CD4-positive, alpha-beta T cell treated with Interleukin-2 at 100 ng/mL for 4 hours (primary cell): Measurements from ENCODE around the gene XBP1.
"Not testable (repeated sequence)": the region's sequence is repeated elsewhere in the genome, so short reads cannot be mapped to it uniquely, and the experiment has no call there.

Experiments used
- DNase-seq: peaks from one replicate; pipeline ENCODE4 v3.0.0-alpha.2; 2020; ENCODE audit warnings: low spot score

XBP1 gene

DNA sequence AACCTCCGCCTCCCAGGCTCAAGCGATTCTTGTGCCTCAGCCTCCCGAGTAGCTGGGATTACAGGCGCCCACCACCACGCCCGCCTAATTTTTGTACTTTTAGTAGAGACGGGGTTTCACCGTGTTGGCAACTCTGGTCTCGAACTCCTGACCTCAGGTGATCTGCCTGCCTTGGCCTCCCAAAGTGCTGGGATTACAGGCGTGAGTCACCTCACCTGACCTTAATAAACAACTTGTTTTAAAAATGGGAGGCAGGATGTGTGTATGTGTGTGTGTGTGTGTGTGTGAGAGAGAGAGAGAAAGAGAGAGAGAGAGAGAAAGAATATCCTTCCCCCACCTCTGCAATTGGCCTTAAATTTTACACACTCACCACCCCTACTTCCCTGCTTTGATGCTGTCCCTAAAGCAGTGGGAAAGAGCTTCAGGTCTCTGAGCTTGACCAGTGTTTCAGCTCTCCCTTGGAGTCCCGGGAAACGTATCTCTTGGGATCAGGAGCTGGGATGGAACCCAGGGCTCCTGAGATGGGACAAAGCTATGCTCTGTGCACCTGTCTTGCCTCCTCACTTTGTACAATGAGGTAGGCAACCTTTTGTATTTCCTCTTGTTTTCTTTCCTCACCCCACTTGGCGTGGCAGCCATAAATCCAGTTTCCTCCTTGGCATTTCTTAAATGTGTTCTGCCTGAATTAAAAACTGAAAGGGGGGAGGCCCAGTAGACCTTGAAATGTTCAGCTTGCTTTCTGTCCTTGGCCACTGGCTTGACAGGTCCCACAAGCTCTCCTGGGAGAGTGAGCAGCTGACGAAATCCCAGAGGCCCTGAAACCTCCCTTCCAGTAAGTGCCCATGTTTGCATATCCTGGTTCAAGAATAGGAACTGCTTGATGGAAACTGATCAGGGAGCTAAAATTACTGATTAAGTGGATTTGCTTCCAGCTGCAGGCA, 17.8 kb upstream of the XBP1 start:
- DNase-seq = peak; percentile 25

DNA sequence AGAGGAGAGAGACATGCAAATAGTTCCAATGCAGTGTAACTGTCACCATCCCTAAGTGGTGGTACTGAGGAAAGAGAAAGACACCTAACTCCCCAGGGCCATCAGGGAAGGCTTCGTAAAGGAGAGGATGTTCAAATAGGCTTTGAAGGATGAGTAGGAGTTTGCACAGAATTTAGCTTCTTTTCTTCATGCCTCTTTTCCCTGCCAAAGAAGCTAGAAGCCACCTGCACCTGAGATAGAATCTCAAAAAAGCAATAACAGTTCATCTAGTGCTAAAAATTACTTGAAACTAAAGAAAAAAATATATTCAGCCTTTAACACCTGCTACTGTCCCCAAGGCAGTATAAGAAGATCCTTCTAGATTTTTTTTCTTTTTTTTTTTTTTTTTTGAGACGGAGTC, 16.7 kb upstream of the XBP1 start:
- DNase-seq = no peak

DNA sequence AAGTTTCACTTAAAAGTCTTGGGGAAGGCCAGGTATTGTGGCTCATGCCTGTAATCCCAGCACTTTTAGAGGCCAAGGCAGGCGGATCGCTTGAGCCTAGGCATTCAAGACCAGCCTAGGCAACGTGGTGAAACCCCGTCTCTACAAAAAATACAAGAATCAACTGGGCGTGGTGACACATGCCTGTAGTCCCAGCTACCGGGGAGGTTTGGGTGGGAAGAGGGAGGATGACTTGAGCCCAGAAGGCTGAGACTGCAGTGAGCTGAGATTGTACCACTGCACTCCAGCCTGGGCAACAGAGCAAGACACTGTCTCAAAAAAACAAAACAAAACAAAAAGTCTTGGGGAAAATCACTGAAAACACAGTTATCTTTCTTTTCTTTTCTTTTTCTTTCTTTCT, 15.4 kb upstream of the XBP1 start:
- no peak for DNase-seq

DNA sequence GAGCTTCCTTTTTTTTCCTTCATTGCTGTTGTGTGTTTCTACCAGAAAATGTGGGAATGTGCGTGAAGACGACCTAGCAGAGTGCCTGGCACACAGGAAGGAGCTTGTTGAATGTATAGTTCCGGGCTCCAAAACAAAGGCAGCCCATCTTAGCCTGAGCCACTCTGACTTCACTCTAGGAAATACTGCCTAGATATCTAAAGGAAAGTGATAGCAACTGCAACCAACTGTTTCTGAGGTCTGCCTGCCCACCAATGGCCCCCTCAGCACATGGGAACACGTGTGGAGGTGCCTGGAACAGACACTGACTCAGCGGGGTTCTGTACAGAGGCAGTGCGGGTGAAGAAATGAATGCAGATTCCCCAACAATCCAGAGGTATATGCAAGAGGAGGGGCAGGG, 14.7 kb upstream of the XBP1 start:
- no peak for DNase-seq

DNA sequence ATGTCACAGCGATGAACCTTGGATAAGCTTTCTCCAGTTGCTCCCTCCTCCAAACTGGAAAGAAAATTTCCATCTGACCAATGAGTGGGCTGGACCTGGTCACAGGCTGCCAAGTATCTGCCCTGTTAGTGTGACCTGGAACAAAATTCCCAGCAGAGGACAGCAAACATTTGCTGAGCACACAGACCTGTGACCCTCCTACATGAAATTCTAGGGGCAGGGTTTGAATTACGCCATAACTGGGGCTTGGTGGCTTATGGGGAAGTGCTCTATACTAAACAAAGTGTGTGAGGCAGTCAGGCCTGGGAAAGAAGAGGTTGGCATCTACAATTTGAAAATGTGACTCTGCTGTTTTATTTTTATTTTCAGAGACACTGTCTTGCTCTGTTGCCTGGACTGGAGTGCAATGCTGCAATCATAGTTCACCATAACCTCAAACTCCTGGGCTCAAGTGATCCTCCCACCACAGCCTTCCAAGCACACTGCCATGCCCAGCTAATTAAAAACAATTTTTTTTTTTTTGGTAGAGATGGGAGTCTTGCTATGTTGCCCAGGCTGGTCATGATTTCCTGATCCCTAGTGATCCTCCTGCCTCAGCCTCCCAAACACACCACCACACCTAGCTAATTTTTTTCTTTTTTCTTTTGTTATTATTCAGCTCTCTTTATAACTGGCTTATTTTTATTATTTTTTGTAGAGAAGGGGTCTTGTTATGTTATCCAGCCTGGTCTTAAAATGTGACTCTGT, 13.6 kb upstream of the XBP1 start:
- no peak for DNase-seq

DNA sequence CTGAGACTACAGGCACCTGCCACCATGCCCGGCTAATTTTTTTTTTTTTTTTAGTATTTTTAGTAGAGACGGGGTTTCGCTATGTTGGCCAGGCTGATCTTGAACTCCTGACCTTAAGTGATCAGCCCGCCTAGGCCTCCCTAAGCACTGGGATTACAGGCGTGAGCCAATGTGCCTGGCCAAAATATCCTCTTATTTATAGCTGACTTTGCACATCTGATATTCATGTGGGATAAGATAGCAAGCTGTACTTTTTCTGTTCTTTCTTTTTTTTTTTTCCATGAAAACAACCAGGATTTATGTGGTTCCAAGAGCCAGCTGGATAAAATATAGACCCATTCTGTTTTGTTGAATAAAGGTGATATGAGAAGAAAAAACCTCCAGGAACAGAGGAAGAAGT, 12.1 kb upstream of the XBP1 start:
- no peak for DNase-seq

DNA sequence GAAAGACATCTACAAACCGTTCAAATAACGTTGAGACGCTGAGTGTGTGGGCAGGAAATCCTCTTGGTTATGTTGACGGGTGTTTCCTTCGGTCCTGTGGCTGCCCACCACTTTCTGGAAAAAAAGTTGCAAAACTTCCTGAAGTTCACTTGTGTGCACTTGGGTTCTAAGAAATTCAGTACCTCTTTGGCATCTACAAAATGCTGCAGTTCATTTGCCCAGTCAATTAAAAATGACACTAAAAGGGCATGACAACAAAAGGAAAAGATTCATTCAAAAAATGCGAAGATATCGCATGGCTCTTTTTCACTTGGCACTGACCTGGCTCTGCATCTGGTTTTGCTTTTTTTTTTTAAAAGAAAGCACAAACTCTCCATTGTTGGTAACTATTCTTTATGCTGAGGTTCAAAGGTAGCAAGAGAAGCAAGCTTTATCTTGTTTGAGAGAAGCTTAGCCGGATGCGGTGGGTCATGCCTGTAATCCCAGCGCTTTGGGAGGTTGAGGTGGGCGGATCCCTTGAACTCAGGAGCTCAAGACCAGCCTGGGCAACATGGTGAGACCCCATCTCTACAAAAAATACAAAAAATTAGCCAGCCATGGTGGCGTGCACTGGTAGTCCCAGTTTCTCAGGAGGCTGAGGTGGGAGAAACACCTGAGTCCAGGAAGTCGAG, 10.6 kb upstream of the XBP1 start:
- DNase-seq = peak; percentile 78

DNA sequence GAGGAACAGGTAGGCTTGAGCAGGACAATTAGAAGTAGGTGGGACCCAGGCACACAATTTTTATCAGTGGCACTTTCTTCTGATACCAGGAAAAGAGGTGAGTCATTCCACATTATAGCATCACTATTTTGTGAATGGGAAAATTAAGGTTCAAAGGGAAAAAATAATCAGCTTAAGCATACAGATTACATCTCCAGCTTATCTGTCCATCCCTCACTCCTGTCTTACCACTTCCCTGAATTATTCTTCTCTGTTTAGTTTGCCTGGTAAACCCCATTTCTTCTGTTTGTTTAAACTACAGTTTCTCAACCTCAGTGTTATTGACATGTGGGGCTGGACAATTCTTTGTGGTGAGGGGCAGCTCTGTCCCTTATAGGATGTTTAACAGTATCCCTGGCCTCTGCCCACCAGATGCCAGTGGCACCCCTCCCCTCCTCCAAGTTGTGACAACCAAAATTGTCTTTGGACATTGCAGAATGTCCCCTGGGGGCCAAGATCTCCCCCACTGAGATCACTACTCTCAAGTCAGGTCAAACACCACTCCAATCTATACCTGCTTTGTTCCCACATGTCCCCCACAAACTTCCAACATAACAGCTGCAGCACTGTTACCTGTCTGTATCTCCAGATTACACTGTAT, 8.5 kb upstream of the XBP1 start:
- DNase-seq = no peak

DNA sequence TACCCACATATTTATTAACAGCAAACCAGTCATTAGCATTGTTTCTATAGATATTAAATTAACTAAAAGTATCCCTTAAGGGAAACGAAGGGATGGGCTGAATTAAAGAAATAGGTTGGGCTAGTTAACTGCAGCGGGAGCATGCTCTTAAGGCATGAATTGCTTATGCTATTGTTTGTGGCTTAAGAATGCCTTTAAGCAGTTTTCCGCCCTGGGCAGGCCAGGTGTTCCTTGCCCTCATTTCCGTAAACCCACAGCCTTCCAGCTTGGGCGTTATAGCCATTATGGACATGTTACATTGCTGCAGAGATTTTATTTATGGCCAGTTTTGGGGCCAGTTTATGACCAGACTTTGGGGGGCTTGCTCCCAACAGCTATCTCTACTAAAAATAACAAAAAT, 5.1 kb upstream of the XBP1 start:
- DNase-seq = not testable (repeated sequence)

DNA sequence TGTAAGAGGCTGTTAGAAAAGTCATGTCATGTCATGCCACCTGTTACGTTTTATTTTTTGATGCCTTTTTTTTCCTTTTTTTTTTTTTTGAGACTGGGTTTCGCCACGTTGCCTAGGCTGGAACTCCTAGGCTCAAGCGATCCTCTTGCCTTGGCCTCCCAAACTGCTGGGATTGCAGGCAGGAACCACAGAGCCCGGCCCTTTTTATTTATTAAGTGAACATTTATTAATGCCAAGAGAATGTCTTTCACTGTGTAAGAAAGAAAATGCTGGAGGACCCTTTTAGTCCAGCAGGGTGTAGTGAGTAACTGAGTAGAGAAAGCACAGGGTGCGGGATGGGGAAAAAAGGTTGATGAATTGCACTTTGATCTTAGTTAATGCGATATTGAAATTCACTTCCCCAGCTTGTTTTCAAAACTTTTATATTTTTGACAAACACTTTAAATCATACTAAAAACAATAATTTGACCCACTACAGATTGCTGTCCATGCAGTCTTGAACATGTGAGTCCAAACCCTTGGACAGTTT, 2.3 kb upstream of the XBP1 start:
- no peak for DNase-seq

DNA sequence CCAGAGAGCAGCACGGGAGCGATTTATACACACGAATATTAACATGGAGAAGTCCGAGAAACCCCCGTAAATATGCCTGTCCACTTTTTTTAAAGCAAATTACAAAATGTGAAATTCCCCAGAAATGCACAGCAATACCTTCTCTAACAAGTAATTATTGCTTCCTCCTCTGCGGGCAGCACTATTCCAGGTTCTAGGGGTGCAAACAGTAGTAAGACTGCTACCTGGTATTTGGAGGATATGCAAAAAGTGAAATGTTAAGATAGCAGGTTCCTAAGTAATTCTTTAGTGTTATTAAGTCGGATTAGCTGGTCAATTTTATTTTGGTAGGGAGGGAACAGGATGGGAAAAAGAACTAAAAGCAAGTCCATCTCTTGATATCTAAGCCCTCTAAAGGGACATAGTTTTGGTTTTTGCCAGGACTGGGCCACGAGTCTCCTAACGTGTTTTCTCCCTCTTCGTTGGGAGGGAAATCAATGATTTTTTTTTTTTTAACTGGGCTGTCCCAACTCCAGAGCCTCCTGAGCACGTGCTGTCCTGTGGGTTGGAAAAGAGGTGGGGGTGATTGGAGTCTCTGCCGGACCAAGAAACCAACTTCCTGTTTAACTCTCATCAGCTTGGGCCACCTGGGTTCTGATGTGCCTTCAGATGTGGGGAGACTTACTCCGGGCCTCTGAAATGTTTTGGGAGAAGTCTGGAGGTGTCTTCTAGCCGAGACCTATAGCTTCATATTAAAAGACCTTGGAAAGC, 1.7 kb upstream of the XBP1 start:
- no peak for DNase-seq

DNA sequence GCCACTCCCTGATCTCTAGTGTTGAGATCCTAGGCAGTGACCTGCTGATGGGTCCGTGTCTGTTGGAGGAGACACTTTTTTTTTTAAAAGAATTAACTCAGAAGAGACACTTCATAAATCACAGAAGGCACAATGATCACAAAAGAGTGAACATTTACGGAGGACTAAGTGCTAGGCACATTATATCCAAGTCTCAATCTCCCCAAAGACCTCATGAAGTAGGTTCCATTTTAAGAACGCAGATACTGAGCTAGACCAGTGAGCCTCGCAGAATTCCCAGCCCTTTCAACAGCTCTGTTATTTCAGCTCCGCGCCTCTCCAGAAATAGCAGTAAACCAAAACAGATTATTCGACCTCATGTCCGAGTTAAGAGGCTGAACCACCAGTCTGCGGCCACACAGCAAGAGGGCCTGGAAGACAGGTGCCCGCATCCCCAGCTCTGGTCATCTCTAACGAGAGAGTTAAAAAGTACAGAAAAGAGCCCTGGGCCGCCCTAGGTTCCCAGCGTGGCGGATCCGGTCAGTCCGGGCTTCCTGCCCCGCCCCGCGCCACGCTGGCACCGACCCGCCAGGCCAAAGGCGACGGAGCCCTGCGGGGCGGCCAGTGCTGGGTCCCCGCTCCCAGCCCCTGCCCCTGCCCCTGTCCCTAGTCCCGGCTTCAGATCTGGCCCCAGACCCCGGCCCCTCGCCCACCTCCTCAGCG, 612 bp downstream of the XBP1 start:
- peak; percentile 14 for DNase-seq

DNA sequence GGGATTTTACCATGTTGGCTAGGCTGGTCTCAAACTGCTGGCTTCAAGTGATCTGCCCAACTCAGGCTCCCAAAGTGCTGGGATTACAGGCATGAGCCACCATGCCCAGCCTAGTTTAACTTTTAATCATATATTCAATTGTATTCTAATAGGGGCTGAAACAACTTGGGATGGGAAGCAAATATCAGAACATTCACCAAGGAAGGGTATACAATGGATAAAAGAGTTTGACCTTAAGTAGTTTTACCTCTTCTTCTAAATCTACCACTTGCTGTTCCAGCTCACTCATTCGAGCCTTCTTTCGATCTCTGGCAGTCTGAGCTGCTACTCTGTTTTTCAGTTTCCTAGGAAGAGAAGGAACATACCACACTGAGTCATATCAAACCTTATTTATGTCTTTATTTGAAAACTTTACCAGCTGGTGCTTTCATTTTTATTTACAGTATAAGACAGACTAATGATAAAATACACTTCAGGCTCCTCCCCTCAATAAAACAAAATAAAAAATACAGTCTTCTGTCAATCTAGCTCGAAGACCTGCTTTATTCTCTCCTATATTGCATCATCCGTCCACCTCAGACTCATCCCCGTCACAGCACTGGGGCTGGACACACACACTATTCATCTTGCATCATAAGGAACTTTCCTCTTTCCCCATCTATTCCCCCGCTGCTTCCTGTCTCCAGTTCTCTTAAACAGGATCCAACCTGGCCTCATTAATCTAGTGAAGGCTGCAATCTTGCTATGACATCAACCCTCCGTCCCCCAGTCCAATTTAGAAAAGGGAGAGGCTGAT, 1.4 kb downstream of the XBP1 start:
- DNase-seq = peak; percentile 55

DNA sequence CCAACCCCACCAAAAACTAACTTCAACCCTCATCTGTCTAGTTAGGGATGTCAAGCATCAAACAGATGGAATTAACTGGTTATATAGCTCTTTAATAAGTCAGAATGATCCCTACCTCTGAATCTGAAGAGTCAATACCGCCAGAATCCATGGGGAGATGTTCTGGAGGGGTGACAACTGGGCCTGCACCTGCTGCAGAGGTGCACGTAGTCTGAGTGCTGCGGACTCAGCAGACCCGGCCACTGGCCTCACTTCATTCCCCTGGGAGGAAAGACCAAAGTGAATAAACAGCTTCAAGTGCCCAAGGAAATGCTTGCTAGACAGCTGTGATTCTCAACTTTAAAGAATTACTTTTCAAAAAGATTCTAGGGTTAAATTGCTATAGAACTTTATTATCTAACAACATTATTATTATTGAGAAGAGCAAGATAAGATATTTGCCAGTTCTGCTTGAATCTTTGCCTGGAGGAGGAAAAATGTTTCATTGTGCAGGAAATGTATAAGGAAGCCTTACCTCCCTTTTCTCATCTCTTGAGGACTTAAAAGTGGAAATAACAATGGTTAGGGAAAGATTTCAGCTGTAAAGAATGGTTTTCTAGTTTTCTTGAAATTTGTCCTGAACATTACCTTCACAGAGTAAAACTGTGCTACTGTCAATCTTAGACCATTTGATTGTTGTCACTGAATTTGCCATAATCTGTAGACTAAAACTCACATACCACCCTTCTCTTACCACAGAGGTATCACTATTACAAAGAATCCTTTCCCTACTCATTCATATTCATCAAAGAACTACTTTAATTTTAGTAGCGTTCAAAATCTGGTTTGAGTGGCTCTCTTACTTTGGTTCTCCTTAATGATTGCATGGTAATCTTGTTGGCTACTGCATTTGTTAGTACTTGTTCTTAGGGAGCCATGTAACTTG, 4.2 kb downstream of the XBP1 start:
- DNase-seq = no peak

DNA sequence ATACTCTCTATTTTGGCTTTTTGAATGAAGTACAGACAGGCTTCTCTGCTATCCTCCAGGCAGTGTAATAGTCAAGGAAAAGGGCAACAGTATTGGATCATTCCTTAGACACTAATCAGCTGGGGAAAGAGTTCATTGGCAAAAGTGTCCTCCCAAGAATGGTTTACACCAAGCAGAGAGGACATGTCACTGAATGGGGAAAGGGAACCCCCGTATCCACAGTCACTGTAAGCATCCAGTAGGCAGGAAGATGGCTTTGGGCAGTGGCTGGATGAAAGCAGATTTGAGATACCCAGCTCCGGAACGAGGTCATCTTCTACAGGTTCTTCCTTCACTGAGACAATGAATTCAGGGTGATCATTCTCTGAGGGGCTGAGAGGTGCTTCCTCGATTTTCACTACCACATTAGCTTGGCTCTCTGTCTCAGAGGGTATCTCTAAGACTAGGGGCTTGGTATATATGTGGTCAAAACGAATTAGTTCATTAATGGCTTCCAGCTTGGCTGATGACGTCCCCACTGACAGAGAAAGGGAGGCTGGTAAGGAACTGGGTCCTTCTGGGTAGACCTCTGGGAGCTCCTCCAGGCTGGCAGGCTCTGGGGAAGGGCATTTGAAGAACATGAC, 5.2 kb downstream of the XBP1 start:
- DNase-seq = no peak

DNA sequence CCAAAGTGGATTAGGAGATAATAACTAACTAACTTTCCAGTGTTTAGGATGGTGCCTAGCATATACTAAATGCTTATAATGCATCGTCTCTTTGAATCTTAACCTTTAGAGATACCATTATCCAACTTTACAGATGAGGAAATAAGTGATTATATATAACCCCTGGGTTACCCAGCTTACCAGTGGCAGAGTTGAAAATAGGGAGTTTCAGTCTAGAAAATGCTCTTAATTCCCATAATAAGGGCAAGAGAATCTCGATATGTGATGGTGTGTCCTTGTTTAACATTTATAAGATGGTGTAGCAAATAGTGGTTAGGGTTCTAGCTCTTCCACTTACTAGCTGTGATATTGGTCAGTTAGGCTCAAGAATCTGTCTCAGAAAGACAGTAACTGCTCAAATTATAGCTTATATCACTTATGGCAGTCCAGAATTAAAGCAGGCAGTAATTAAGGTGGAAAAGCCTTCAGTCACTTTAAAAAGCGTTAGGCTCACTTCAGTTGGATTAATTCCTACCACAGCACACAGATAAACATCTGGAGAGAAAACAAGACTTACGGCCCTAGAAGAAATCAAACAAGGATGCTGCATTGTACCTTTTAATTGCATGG, 6.3 kb downstream of the XBP1 start:
- DNase-seq = no peak

DNA sequence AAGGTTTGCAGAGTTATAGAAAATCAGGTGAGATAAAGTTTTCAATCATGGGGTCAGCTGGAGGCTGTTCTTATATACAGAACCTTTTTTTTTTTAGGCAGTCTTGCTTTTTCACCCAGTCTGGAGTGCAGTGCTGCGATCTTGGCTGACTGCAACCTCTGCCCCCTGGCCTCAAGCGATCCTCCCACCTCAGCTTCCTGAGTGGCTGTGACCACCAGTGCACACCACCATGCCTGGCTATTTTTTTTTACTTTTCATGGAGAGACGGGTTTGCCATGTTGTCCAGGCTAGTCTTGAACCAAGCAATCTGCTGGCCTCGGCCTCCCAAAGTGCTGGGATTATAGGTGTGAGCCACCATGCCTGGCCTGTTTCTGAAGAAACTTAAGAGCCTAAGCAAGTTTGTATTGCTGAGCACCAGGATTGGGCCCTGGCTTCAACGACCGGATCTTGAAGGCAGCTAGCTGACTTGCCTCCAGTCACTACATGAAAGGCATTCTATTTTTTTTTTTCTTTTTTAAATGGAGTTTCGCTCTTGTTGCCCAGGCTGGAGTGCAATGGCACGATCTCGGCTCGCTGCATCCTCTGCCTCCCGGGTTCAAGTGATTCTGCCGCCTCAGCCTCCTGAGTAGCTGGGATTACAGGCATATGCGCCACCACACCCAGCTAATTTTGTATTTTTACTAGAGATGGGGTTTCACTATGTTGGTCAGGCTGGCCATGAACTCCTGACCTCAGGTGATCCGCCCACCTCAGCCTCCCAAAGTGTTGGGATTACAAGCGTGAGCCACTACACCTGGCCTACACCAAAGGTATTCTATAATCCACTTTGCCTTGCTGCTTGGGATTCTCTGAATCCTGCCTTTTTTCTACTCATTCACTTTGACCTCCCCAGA, 7.6 kb downstream of the XBP1 start:
- no peak for DNase-seq
